Neural cell (in vitro differentiated cells): ENCODE results near the gene TNS1. TPM values are rescaled to one million over a fixed set of nuclear protein-coding genes. Genes with fewer than 3 reads are reported as not detected.
"Not testable (repeated sequence)": the region's sequence is repeated elsewhere in the genome, so short reads cannot be mapped to it uniquely, and the experiment has no call there.

Experiments
- H2AFZ ChIP-seq: fragments of 200-600, 300-800 bp; sonication (generic), shearing (Covaris generic); 2 replicates; pipeline ENCODE4 v1.6.0; 2014; ENCODE audit warnings: low read depth, mild to moderate bottlenecking, antibody characterized with exemption, low read length, moderate library complexity
- H3F3A ChIP-seq: fragments of 200-600 bp; shearing (Covaris generic); 2 replicates; pipeline ENCODE4 v1.6.1; 2016; ENCODE audit warnings: mild to moderate bottlenecking, moderate library complexity, mixed read lengths, antibody characterized with exemption, low read length; ENCODE audit not compliant: insufficient read depth, poor library complexity, severe bottlenecking
- H3K27ac ChIP-seq: fragments of 200-600, 300-800 bp; sonication (generic), shearing (Covaris generic); 2 replicates; pipeline ENCODE4 v1.5.1; 2014; ENCODE audit warnings: mild to moderate bottlenecking, low read length, moderate library complexity
- H3K27me3 ChIP-seq: fragments of 300-800, 200-600 bp; sonication (generic), shearing (Covaris generic); 2 replicates; pipeline ENCODE4 v1.6.0; 2014; ENCODE audit warnings: mild to moderate bottlenecking, low read depth, low read length, moderate library complexity; ENCODE audit not compliant: insufficient read depth
- H3K36me3 ChIP-seq: fragments of 300-800, 200-600 bp; sonication (generic), shearing (Covaris generic); 2 replicates; pipeline ENCODE4 v1.5.1; 2014; ENCODE audit warnings: mild to moderate bottlenecking, antibody characterized with exemption, low read length, moderate library complexity; ENCODE audit not compliant: insufficient read depth
- H3K4me2 ChIP-seq: fragments of 300-800, 200-600 bp; sonication (generic), shearing (Covaris generic); 2 replicates; pipeline ENCODE4 v1.6.0; 2014; ENCODE audit warnings: mild to moderate bottlenecking, low read length
- H3K4me3 ChIP-seq: fragments of 300-800, 200-600 bp; sonication (generic), shearing (Covaris generic); 2 replicates; pipeline ENCODE4 v1.5.1; 2014; ENCODE audit warnings: mild to moderate bottlenecking, low read length, moderate library complexity
- H3K79me2 ChIP-seq: fragments of 200-600 bp; shearing (Covaris generic); replicated peaks from 2 replicates; pipeline ENCODE4 v1.6.0; 2014; ENCODE audit warnings: mild to moderate bottlenecking, low read length, moderate library complexity; ENCODE audit not compliant: insufficient read depth
- H3K9ac ChIP-seq: fragments of 300-800, 200-600 bp; sonication (generic), shearing (Covaris generic); 2 replicates; pipeline ENCODE4 v1.6.1; 2016; ENCODE audit warnings: mild to moderate bottlenecking, low read length, mixed read lengths
- H3K9me2 ChIP-seq: fragments of 200-600 bp; shearing (Covaris generic); 2 replicates; pipeline ENCODE4 v1.6.1; 2016; ENCODE audit warnings: mild to moderate bottlenecking, low read length, mixed read lengths; ENCODE audit not compliant: insufficient read depth
- H3K9me3 ChIP-seq: fragments of 200-600, 300-800 bp; sonication (generic), shearing (Covaris generic); 2 replicates; pipeline ENCODE4 v1.6.1; 2016; ENCODE audit warnings: mild to moderate bottlenecking, mixed run types, low read length, moderate library complexity, mixed read lengths
- H4K20me1 ChIP-seq: fragments of 200-600 bp; shearing (Covaris generic); 2 replicates; pipeline ENCODE4 v1.6.1; 2016; ENCODE audit warnings: mild to moderate bottlenecking, mixed run types; ENCODE audit not compliant: insufficient read depth
- EP300 ChIP-seq: fragments of 450-650 bp; conservative IDR thresholded peaks from 2 replicates; pipeline ENCODE4 v1.6.1; 2014; ENCODE audit warnings: antibody characterized with exemption, mild to moderate bottlenecking, moderate library complexity; ENCODE audit not compliant: poor library complexity, severe bottlenecking
- EZH2 ChIP-seq: fragments of 200-600, 300-800 bp; shearing (Covaris generic), sonication (generic); IDR thresholded peaks from 2 replicates; pipeline ENCODE4 v1.6.1; 2014; ENCODE audit warnings: antibody characterized with exemption, low read length, borderline replicate concordance, mild to moderate bottlenecking; ENCODE audit not compliant: insufficient read depth, poor library complexity, severe bottlenecking
- MXI1 ChIP-seq: fragments of 450-650 bp; conservative IDR thresholded peaks from 2 replicates; pipeline ENCODE4 v1.6.1; 2014; ENCODE audit warnings: antibody characterized with exemption, mild to moderate bottlenecking; ENCODE audit not compliant: poor library complexity, severe bottlenecking
- POLR2AphosphoS5 ChIP-seq: IDR thresholded peaks from 2 replicates; pipeline ENCODE4 v1.6.1; 2012
- RAD21 ChIP-seq: fragments of 450-650 bp; conservative IDR thresholded peaks from 2 replicates; pipeline ENCODE4 v1.6.1; 2014; ENCODE audit warnings: antibody characterized with exemption, mild to moderate bottlenecking, moderate library complexity
- SMC3 ChIP-seq: fragments of 450-650 bp; conservative IDR thresholded peaks from 2 replicates; pipeline ENCODE4 v1.6.1; 2014; ENCODE audit warnings: antibody characterized with exemption, mild to moderate bottlenecking, moderate library complexity; ENCODE audit not compliant: poor library complexity
- TAF1 ChIP-seq: IDR thresholded peaks from 2 replicates; pipeline ENCODE4 v1.6.1; 2012; ENCODE audit warnings: low read depth
- polyA plus RNA-seq: library from polyadenylated mRNA; depleted of rRNA; stranded (reverse); fragments of >200 nt; gene quantifications from 2 replicates; pipeline ENCODE4 v1.2.3, GENCODE V29; 2014
- TF ChIP-seq, protein P1 (sequence below): fragments of 450-650 bp; IDR thresholded peaks from 2 replicates; pipeline ENCODE4 v1.5.1; 2014; ENCODE audit warnings: antibody characterized with exemption, mild to moderate bottlenecking, moderate library complexity; ENCODE audit not compliant: poor library complexity, severe bottlenecking
- TF ChIP-seq, protein P2 (sequence below): IDR thresholded peaks from 2 replicates; pipeline ENCODE4 v1.6.1; 2012; ENCODE audit warnings: borderline replicate concordance

Gene TNS1
- polyA plus RNA-seq, 1 donor from 2014 or later: 1.5 TPM

DNA sequence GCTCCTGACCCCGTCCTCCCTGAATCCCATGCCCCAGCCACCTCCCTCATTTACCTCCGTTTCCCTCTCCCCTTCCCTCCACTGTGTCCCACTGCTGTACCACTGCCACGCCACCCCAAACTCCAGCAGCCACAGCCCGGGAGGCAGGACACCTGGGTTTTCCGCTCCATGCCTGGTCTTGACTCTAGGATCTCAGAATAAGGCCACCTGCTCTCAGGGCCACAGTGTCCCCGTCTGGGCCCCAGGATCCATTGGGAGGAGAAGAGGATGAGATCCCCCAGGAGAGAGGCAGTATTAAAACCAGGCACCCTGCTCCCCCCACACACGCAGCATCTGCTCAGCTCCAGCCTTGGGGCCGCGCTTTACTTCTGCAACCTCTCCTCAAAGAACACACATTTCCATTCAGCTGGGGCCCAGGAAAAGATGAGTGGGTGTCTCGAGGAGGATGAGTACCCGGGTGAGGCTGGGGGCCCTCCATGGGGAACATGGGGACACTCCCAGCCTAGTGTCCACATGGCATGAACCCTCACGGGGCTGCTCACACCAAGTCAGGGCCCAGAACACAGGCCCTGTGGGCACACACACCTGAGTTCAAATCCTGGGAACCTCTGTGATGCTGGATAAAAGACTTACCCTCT lies 32.8 kb upstream of the TNS1 start:
- H3K79me2 ChIP-seq: no peaks in the 10 kb centered on the region
- no peak overlapping the region for H3K4me2 ChIP-seq
- H3K27me3 ChIP-seq: peaks cover 19% of the 10 kb centered on the region
- H2AFZ ChIP-seq: no peak overlapping the region
- no peaks in the 10 kb centered on the region for H3K9me2 ChIP-seq
- no peak overlapping the region for H3K9ac ChIP-seq
- H3K27ac ChIP-seq: no peak overlapping the region
- no peak overlapping the region for H3K4me3 ChIP-seq
- TF ChIP-seq EZH2 (no peak), SMC3 (no peak), TAF1 (no peak), POLR2AphosphoS5 (no peak), EP300 (no peak), MXI1 (no peak), RAD21 (no peak)
- TF ChIP-seq, protein P1, sequence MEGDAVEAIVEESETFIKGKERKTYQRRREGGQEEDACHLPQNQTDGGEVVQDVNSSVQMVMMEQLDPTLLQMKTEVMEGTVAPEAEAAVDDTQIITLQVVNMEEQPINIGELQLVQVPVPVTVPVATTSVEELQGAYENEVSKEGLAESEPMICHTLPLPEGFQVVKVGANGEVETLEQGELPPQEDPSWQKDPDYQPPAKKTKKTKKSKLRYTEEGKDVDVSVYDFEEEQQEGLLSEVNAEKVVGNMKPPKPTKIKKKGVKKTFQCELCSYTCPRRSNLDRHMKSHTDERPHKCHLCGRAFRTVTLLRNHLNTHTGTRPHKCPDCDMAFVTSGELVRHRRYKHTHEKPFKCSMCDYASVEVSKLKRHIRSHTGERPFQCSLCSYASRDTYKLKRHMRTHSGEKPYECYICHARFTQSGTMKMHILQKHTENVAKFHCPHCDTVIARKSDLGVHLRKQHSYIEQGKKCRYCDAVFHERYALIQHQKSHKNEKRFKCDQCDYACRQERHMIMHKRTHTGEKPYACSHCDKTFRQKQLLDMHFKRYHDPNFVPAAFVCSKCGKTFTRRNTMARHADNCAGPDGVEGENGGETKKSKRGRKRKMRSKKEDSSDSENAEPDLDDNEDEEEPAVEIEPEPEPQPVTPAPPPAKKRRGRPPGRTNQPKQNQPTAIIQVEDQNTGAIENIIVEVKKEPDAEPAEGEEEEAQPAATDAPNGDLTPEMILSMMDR: no peak
- TF ChIP-seq, protein P2, sequence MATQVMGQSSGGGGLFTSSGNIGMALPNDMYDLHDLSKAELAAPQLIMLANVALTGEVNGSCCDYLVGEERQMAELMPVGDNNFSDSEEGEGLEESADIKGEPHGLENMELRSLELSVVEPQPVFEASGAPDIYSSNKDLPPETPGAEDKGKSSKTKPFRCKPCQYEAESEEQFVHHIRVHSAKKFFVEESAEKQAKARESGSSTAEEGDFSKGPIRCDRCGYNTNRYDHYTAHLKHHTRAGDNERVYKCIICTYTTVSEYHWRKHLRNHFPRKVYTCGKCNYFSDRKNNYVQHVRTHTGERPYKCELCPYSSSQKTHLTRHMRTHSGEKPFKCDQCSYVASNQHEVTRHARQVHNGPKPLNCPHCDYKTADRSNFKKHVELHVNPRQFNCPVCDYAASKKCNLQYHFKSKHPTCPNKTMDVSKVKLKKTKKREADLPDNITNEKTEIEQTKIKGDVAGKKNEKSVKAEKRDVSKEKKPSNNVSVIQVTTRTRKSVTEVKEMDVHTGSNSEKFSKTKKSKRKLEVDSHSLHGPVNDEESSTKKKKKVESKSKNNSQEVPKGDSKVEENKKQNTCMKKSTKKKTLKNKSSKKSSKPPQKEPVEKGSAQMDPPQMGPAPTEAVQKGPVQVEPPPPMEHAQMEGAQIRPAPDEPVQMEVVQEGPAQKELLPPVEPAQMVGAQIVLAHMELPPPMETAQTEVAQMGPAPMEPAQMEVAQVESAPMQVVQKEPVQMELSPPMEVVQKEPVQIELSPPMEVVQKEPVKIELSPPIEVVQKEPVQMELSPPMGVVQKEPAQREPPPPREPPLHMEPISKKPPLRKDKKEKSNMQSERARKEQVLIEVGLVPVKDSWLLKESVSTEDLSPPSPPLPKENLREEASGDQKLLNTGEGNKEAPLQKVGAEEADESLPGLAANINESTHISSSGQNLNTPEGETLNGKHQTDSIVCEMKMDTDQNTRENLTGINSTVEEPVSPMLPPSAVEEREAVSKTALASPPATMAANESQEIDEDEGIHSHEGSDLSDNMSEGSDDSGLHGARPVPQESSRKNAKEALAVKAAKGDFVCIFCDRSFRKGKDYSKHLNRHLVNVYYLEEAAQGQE: no peak
- H3F3A ChIP-seq: no peaks in the 10 kb centered on the region
- H4K20me1 ChIP-seq: no peaks in the 10 kb centered on the region
- H3K9me3 ChIP-seq: no peaks in the 10 kb centered on the region
- no peaks in the 10 kb centered on the region for H3K36me3 ChIP-seq

DNA sequence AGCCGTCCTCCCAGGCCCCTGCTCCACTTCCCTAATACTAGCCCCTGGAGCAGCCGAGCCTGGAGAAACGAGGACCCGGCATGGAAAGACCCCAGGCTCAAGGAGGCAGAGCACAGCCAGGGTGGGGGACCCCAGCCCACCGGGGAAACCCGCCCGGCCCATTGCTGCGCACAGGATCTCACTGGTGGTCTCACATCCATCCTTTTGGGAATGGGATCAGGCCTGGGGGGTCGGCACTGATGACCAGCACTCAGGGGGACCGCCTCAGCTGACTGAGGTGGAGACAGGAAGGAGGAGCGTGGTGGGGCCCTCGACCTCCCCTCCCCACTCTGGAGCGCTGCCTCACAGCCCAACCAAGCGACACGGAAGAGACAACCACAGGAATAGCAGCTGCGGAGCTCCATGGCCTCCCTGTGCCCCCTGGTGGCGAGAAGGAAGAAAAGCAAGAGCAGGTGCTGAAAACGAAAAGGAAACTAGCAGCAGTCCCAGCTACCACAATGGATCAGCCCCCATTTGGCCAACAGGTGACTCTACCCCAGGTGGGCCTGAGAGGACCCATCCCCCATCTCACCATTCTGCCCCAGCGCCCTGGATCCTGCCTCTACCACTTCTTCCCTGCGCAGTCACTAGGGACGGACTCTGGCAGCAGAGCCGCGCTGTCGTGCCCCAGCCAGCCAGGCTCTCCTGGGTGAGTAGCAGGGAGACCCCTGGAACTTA lies 31.9 kb upstream of the TNS1 start:
- H3K9ac ChIP-seq, H3K27ac ChIP-seq, H3K9me2 ChIP-seq, H3K4me2 ChIP-seq, H2AFZ ChIP-seq, H3K79me2 ChIP-seq, H4K20me1 ChIP-seq, H3K36me3 ChIP-seq, H3K9me3 ChIP-seq, H3F3A ChIP-seq: not testable (repeated sequence)
- Histone ChIP-seq H3K27me3 (peaks cover 19% of the 10 kb centered on the region), H3K4me3 (peak overlapping the region; percentile 25)
- TF ChIP-seq RAD21 (peak; percentile 45), SMC3 (peak; percentile 66)
- TF ChIP-seq, protein P1: peak; percentile 61
